Mucosa of descending colon (tissue), 3 donors: ENCODE measurements around the gene RFX8. TPM values are rescaled to one million over a fixed set of nuclear protein-coding genes. Genes with fewer than 3 reads are reported as not detected.

Experiments used
- ATAC-seq: fragments of 200-7000 bp; cut with Tn5 transposase; one replicate; pipeline ENCODE4 v1.9.1; 2020; ENCODE audit warnings: mild to moderate bottlenecking, moderate library complexity
- DNase-seq, 3 donors: peaks; one replicate each; pipeline ENCODE4 v3.0.0-alpha.2; 2020
- H3K36me3 ChIP-seq: fragments of 200-600 bp; one replicate; pipeline ENCODE4 v1.8.0; 2021; ENCODE audit warnings: low read depth, mild to moderate bottlenecking
- H3K4me1 ChIP-seq: fragments of 200-600 bp; one replicate; pipeline ENCODE4 v1.8.0; 2021; ENCODE audit warnings: low read depth, mild to moderate bottlenecking
- H3K4me3 ChIP-seq: fragments of 200-600 bp; one replicate; pipeline ENCODE4 v1.8.0; 2021; ENCODE audit warnings: mild to moderate bottlenecking
- H3K9me3 ChIP-seq: fragments of 200-600 bp; one replicate; pipeline ENCODE4 v1.8.0; 2021; ENCODE audit warnings: mild to moderate bottlenecking
- intact Hi-C, 2 donors: fragments of 100-400 bp; cut with DNase I in 1 of 2; cut with micrococcal nuclease in 1 of 2; formaldehyde crosslinking; loops; one replicate each; pipeline versions ENCODE4 v1.11.0 to v1.11.1; 2022; cut with DNase I, micrococcal nuclease
- total RNA-seq, 3 donors: library from RNA; stranded (reverse); fragmentation: NEBNext Ultra II Directional in 2 of 3; extraction: Animal tissue kit (Norgen Biotek cat#: 25700) in 2 of 3; gene quantifications; one replicate each; pipeline versions ENCODE4 v1.2.1 to v1.2.4, GENCODE V29; 2021 to 2023
- TF ChIP-seq, protein P1 (sequence below): fragments of 200-600 bp; IDR thresholded peaks from one replicate; pipeline ENCODE4 v1.8.0; 2022; ENCODE audit warnings: antibody characterized with exemption, mild to moderate bottlenecking
- donor health status: DM: no; HTN: no; CAD: no; lungs with moderate emphysema.
- donor health status: DM: no; HTN: no; CAD: no.
- donor health status: DM: no; HTN: yes; CAD: no.

RFX8 gene
- total RNA-seq, 3 donors from 2014 or later: not detected

DNA sequence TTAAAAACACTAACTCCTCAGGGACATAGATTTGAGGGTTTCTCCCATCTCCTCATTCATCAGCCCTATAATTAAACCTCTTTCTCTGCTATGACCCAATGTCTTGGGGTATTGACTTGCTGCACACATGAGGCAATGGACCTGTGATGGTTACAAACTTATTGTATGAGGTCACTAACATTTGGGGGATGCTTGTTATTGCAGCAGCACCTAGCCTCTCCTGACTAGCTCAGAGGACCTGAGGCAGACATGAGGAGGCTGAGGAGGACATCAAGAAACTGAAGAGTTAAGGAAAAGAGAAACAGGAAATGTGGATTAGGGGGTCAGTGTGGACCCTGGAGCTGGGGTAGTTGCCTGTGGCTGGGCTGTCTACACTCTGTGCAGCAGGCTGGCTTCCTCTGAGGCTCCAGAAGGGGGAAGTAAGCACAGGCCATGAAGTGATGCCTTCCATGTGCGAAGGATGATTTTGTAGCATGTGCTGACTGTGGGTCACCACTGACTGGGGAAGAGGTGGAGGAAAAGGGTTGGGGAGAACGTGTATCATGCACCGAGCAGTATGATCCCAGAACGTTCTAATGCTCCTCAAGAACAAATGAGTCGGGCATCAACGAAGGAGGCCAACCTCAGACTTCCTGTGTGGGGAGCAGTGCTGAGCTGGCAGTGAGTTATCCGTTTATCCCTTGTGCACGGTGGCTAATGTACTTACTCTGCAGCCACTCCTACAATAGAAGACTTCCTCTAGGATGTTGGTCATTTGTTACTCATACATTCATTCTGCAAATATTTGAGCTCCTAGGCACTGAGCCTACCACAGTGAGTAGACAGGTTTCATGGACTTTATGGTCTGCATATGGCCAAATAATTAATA lies 42.1 kb upstream of the RFX8 start:
- no peaks in the 10 kb centered on the region for H3K36me3 ChIP-seq
- intact Hi-C loops: no loop called here
- H3K4me3 ChIP-seq: no peak overlapping the region
- no peaks in the 10 kb centered on the region for H3K4me1 ChIP-seq
- DNase-seq (no peak), ATAC-seq (peak; percentile 75)
- no peaks in the 10 kb centered on the region for H3K9me3 ChIP-seq
- TF ChIP-seq, protein P1, sequence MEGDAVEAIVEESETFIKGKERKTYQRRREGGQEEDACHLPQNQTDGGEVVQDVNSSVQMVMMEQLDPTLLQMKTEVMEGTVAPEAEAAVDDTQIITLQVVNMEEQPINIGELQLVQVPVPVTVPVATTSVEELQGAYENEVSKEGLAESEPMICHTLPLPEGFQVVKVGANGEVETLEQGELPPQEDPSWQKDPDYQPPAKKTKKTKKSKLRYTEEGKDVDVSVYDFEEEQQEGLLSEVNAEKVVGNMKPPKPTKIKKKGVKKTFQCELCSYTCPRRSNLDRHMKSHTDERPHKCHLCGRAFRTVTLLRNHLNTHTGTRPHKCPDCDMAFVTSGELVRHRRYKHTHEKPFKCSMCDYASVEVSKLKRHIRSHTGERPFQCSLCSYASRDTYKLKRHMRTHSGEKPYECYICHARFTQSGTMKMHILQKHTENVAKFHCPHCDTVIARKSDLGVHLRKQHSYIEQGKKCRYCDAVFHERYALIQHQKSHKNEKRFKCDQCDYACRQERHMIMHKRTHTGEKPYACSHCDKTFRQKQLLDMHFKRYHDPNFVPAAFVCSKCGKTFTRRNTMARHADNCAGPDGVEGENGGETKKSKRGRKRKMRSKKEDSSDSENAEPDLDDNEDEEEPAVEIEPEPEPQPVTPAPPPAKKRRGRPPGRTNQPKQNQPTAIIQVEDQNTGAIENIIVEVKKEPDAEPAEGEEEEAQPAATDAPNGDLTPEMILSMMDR: no peak

GRCh38 chr2:101516349-101516748 lies 41.4 kb upstream of the RFX8 start:
- no peaks in the 10 kb centered on the region for H3K4me1 ChIP-seq
- ATAC-seq (no peak), DNase-seq (no peak)
- TF ChIP-seq, protein P1: no peak
- H3K9me3 ChIP-seq: no peaks in the 10 kb centered on the region
- intact Hi-C loops: no loop called here
- H3K36me3 ChIP-seq: no peaks in the 10 kb centered on the region
- H3K4me3 ChIP-seq: no peak overlapping the region

DNA sequence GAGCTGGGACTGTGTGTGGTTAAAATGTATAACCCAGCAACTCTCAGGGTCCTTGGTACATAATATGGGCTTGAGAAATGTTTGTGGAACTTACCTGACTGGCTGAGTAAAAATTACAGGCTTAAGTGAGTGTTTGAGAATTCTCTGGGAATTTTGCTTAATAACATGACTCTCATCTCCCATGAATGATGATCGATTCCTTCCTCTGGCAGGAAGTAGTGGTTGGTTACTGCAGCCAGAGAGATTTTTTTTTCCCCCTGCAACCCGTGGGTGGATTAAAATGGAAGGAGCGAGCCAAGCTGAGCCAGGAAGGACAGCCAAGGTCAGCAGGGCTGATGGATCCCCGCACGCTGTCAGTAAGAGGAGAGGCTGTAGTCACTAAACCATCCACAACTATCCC lies 40.6 kb upstream of the RFX8 start:
- TF ChIP-seq, protein P1: no peak
- Histone ChIP-seq H3K9me3 (no peaks in the 10 kb centered on the region), H3K4me1 (no peaks in the 10 kb centered on the region), H3K4me3 (no peak overlapping the region), H3K36me3 (no peaks in the 10 kb centered on the region)
- ATAC-seq: no peak
- DNase-seq: no peak
- intact Hi-C loops: no loop called here

GRCh38 chr2:101512993-101513392 lies 38.1 kb upstream of the RFX8 start:
- TF ChIP-seq, protein P1: no peak
- Histone ChIP-seq H3K9me3 (no peaks in the 10 kb centered on the region), H3K4me3 (no peak overlapping the region), H3K36me3 (no peaks in the 10 kb centered on the region), H3K4me1 (no peaks in the 10 kb centered on the region)
- DNase-seq: no peak
- ATAC-seq: no peak
- intact Hi-C loops: no loop called here

GRCh38 chr2:101511381-101511780 lies 36.5 kb upstream of the RFX8 start:
- Histone ChIP-seq H3K4me1 (no peaks in the 10 kb centered on the region), H3K4me3 (no peak overlapping the region), H3K36me3 (no peaks in the 10 kb centered on the region), H3K9me3 (no peaks in the 10 kb centered on the region)
- ATAC-seq (no peak), DNase-seq (no peak)
- TF ChIP-seq, protein P1: no peak
- intact Hi-C loops: no loop called here
